ENCODE data around the gene ARMC7. TPM values are rescaled to one million over a fixed set of nuclear protein-coding genes. Genes with fewer than 3 reads are reported as not detected.
"Not testable (repeated sequence)": the region's sequence is repeated elsewhere in the genome, so short reads cannot be mapped to it uniquely, and the experiment has no call there.

Gene ARMC7
- total RNA-seq, 1 experiment from 2014 or later = 18.8 TPM

GRCh38 chr17:75128694-75129505 lies 19.1 kb downstream of the ARMC7 start:
- no peak for DNase-seq (ENCODE audit: low spot score)

GRCh38 chr17:75129576-75129975 lies 19.8 kb downstream of the ARMC7 start:
- DNase-seq (ENCODE audit: low spot score) = no peak

- no peak for DNase-seq (ENCODE audit: low spot score)
Observed at GRCh38 chr17:75130059-75130631, 20.4 kb downstream of the ARMC7 start.

- peak; percentile 73 for DNase-seq (ENCODE audit: low spot score)
Observed at GRCh38 chr17:75130632-75131277, 21.0 kb downstream of the ARMC7 start.

GRCh38 chr17:75131278-75132017 lies 21.7 kb downstream of the ARMC7 start, which contains the start of gene NT5C:
TSS of gene NT5C (minus strand) at chr17:75131742. CDS start at chr17:75131707, 35 bp downstream.
- DNase-seq (ENCODE audit: low spot score) = peak; percentile 84

GRCh38 chr17:75132018-75133000 lies 22.5 kb downstream of the ARMC7 start:
- DNase-seq (ENCODE audit: low spot score) = not testable (repeated sequence)

GRCh38 chr17:75133001-75133400 lies 23.2 kb downstream of the ARMC7 start:
- DNase-seq (ENCODE audit: low spot score) = no peak

- DNase-seq (ENCODE audit: low spot score) = not testable (repeated sequence)
Observed at GRCh38 chr17:75133607-75134347, 24.0 kb downstream of the ARMC7 start.

GRCh38 chr17:75135452-75135851 lies 25.7 kb downstream of the ARMC7 start:
- no peak for DNase-seq (ENCODE audit: low spot score)

- DNase-seq (ENCODE audit: low spot score) = no peak
Observed at GRCh38 chr17:75135946-75136345, 26.2 kb downstream of the ARMC7 start.

GRCh38 chr17:75137762-75138161 lies 28.0 kb downstream of the ARMC7 start:
- DNase-seq (ENCODE audit: low spot score) = not testable (repeated sequence)

- no peak for DNase-seq (ENCODE audit: low spot score)
Observed at GRCh38 chr17:75138519-75138918, 28.8 kb downstream of the ARMC7 start.

GRCh38 chr17:75142236-75142971 lies 32.6 kb downstream of the ARMC7 start:
- DNase-seq (ENCODE audit: low spot score) = no peak

- DNase-seq (ENCODE audit: low spot score) = no peak
Observed at GRCh38 chr17:75144816-75145512, 35.2 kb downstream of the ARMC7 start.

- DNase-seq (ENCODE audit: low spot score) = no peak
Observed at GRCh38 chr17:75146592-75146991, 36.8 kb downstream of the ARMC7 start.

- DNase-seq (ENCODE audit: low spot score) = no peak
Observed at GRCh38 chr17:75147878-75148546, 38.2 kb downstream of the ARMC7 start.

GRCh38 chr17:75151930-75152329 lies 42.2 kb downstream of the ARMC7 start:
- DNase-seq (ENCODE audit: low spot score) = no peak

- no peak for DNase-seq (ENCODE audit: low spot score)
Observed at GRCh38 chr17:75152523-75152921, 42.8 kb downstream of the ARMC7 start.
